Mucosa of rectum (tissue), 2 donors: ENCODE measurements around the gene EML4.

Source experiments
- H3K27ac ChIP-seq, 2 donors: one replicate each; pipeline ENCODE4 v1.7.0; 2013; ENCODE audit warnings: inconsistent platforms in 2 of 2, low read depth in 2 of 2, low read length in 2 of 2
- H3K27me3 ChIP-seq, 2 donors: one replicate each; pipeline ENCODE4 v1.7.0; 2013; ENCODE audit warnings: low read length in 2 of 2; ENCODE audit not compliant: control insufficient read depth in 2 of 2, insufficient read depth in 2 of 2
- H3K36me3 ChIP-seq, 2 donors: one replicate each; pipeline ENCODE4 v1.7.0; 2013; ENCODE audit warnings: low read length in 2 of 2; ENCODE audit not compliant: control insufficient read depth in 2 of 2, insufficient read depth in 2 of 2
- H3K4me1 ChIP-seq, 2 donors: one replicate each; pipeline ENCODE4 v1.7.0; 2013; ENCODE audit warnings: low read length in 2 of 2, mild to moderate bottlenecking in 1 of 2; ENCODE audit not compliant: control insufficient read depth in 2 of 2, insufficient read depth in 2 of 2
- H3K4me3 ChIP-seq, 2 donors: one replicate each; pipeline ENCODE4 v1.7.0; 2013; ENCODE audit warnings: low read length in 2 of 2
- H3K9ac ChIP-seq, 2 donors: one replicate each; pipeline ENCODE4 v1.7.0; 2013; ENCODE audit warnings: low read length in 2 of 2, low read depth in 1 of 2, mild to moderate bottlenecking in 1 of 2
- H3K9me3 ChIP-seq, 2 donors: one replicate each; pipeline ENCODE4 v1.7.0; 2013; ENCODE audit warnings: low read length in 2 of 2; ENCODE audit not compliant: control insufficient read depth in 2 of 2
- donor health status: healthy.
- donor health status: Normal muscosa, but diverticular disease.

The EML4 gene

GRCh38 chr2:42236911-42237310, 67.8 kb downstream of the EML4 start:
- Histone ChIP-seq H3K36me3 (no peaks in the 10 kb centered on the region), H3K4me1 (peaks cover 2 to 10% of the 10 kb centered on the region in 2 donors), H3K27me3 (no peaks in the 10 kb centered on the region), H3K9me3 (no peaks in the 10 kb centered on the region), H3K27ac (no peak overlapping the region), H3K4me3 (no peak overlapping the region), H3K9ac (no peak overlapping the region)

GRCh38 chr2:42238644-42239288, 69.6 kb downstream of the EML4 start:
- Histone ChIP-seq H3K4me1 (peaks cover 8 to 19% of the 10 kb centered on the region in 2 donors), H3K9ac (no peak overlapping the region), H3K9me3 (no peaks in the 10 kb centered on the region), H3K36me3 (no peaks in the 10 kb centered on the region), H3K27me3 (no peaks in the 10 kb centered on the region), H3K27ac (no peak overlapping the region), H3K4me3 (no peak overlapping the region)

- H3K9ac ChIP-seq, result no peak overlapping the region
- H3K27ac ChIP-seq, result no peak overlapping the region
- no peaks in the 10 kb centered on the region for H3K9me3 ChIP-seq
- no peaks in the 10 kb centered on the region for H3K36me3 ChIP-seq
- H3K27me3 ChIP-seq, result no peaks in the 10 kb centered on the region
- no peak overlapping the region for H3K4me3 ChIP-seq
- H3K4me1 ChIP-seq, result peaks cover 8 to 21% of the 10 kb centered on the region in 2 donors
Observed at GRCh38 chr2:42239289-42239661, 70.1 kb downstream of the EML4 start.

GRCh38 chr2:42239811-42240210, 70.7 kb downstream of the EML4 start:
- no peak overlapping the region for H3K9ac ChIP-seq
- no peaks in the 10 kb centered on the region for H3K36me3 ChIP-seq
- H3K27me3 ChIP-seq, result no peaks in the 10 kb centered on the region
- H3K9me3 ChIP-seq, result no peaks in the 10 kb centered on the region
- H3K4me1 ChIP-seq, result peaks cover 8 to 26% of the 10 kb centered on the region in 2 donors
- H3K4me3 ChIP-seq, result no peak overlapping the region
- H3K27ac ChIP-seq, result no peak overlapping the region

GRCh38 chr2:42241517-42241916, 72.4 kb downstream of the EML4 start:
- Histone ChIP-seq H3K9ac (no peak overlapping the region), H3K4me3 (no peak overlapping the region), H3K27ac (no peak overlapping the region), H3K36me3 (peaks cover 0 to 5% of the 10 kb centered on the region in 2 donors), H3K4me1 (peaks cover 8 to 26% of the 10 kb centered on the region in 2 donors), H3K9me3 (no peaks in the 10 kb centered on the region), H3K27me3 (no peaks in the 10 kb centered on the region)

GRCh38 chr2:42243297-42243696, 74.1 kb downstream of the EML4 start:
- Histone ChIP-seq H3K9me3 (no peaks in the 10 kb centered on the region), H3K27ac (peak overlapping the region in 1 of 2 donors; percentile 45), H3K36me3 (peaks cover 0 to 6% of the 10 kb centered on the region in 2 donors), H3K4me1 (peaks cover 8 to 26% of the 10 kb centered on the region in 2 donors), H3K4me3 (peak overlapping the region in 1 of 2 donors; percentile 21), H3K27me3 (no peaks in the 10 kb centered on the region), H3K9ac (no peak overlapping the region)

- peak overlapping the region in 1 of 2 donors; percentile 17 for H3K27ac ChIP-seq
- H3K9me3 ChIP-seq, result no peaks in the 10 kb centered on the region
- peaks cover 0 to 6% of the 10 kb centered on the region in 2 donors for H3K36me3 ChIP-seq
- H3K4me3 ChIP-seq, result no peak overlapping the region
- H3K27me3 ChIP-seq, result no peaks in the 10 kb centered on the region
- no peak overlapping the region for H3K9ac ChIP-seq
- peaks cover 8 to 30% of the 10 kb centered on the region in 2 donors for H3K4me1 ChIP-seq
Observed at GRCh38 chr2:42244520-42244919, 75.4 kb downstream of the EML4 start.

- no peaks in the 10 kb centered on the region for H3K9me3 ChIP-seq
- no peak overlapping the region for H3K27ac ChIP-seq
- H3K4me3 ChIP-seq, result no peak overlapping the region
- H3K36me3 ChIP-seq, result peaks cover 0 to 6% of the 10 kb centered on the region in 2 donors
- no peak overlapping the region for H3K9ac ChIP-seq
- no peaks in the 10 kb centered on the region for H3K27me3 ChIP-seq
- H3K4me1 ChIP-seq, result peaks cover 10 to 34% of the 10 kb centered on the region in 2 donors
Observed at GRCh38 chr2:42245396-42245795, 76.2 kb downstream of the EML4 start.

GRCh38 chr2:42246562-42246961, 77.4 kb downstream of the EML4 start:
- Histone ChIP-seq H3K27ac (no peak overlapping the region), H3K36me3 (peaks cover 0 to 6% of the 10 kb centered on the region in 2 donors), H3K9me3 (no peaks in the 10 kb centered on the region), H3K27me3 (no peaks in the 10 kb centered on the region), H3K9ac (no peak overlapping the region), H3K4me1 (peaks cover 12 to 27% of the 10 kb centered on the region in 2 donors), H3K4me3 (no peak overlapping the region)

- Histone ChIP-seq H3K9me3 (no peaks in the 10 kb centered on the region), H3K4me1 (peaks cover 4 to 16% of the 10 kb centered on the region in 2 donors), H3K36me3 (peaks cover 0 to 6% of the 10 kb centered on the region in 2 donors), H3K27me3 (no peaks in the 10 kb centered on the region), H3K4me3 (no peak overlapping the region), H3K27ac (no peak overlapping the region), H3K9ac (no peak overlapping the region)
Observed at GRCh38 chr2:42248846-42249245, 79.7 kb downstream of the EML4 start.
